Glomerular visceral epithelial cell (primary cell): ENCODE results near the gene TYK2.
A peak's percentile ranks its signal among the peaks of the same experiment; 100 is the strongest.

Source experiments
- DNase-seq: peaks from one replicate; pipeline ENCODE4 v3.0.0-alpha.2; 2016; ENCODE audit errors: extremely low spot score

Gene TYK2

DNA sequence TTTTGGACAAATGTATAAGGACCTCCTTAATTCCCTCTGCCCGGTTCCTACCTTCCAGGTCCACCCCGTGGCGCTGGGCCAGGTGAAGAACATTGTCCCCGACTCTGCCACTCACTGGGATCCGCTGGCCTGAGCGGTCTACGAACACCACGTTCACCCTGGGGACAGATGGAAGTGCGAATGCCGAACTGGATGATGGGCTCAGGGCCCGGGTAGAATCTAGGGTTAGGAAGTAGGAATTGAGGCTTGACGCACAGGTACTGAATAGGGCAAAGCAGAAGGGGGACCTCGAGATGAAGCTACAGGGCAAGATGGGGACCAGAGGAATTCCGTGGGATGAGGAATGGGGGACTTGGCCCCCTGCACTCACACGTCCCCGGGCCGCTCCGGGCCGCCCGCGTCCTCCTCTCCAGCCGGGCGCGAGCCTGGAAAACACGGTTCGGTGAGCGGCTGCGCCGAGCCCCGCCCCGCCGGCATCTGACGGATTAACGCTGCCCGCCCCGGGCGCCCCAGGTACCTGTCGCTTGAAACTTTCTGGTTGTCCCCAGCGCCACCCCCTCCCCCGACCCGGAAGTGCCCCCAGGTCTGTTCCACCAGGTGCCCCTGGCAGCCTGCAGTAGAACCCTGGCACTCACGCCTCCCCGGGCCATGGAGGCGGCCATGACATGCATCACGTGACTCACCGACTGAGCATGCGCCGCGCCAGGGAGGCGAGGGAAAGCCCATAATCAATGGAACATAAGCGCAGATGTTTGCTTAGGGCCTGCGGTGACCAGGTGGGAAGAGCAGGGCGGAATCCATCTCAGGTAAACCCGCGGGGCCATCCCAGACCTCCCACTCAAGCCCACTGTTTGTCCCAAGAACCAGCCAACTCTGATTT lies 64.8 kb downstream of the TYK2 start, which contains the start of gene FDX2:
FDX2 (minus strand) TSS at position 681 of the 880 bp plus-strand sequence; CDS start at position 662, 19 bp downstream.
- DNase-seq, result peak; percentile 85

DNA sequence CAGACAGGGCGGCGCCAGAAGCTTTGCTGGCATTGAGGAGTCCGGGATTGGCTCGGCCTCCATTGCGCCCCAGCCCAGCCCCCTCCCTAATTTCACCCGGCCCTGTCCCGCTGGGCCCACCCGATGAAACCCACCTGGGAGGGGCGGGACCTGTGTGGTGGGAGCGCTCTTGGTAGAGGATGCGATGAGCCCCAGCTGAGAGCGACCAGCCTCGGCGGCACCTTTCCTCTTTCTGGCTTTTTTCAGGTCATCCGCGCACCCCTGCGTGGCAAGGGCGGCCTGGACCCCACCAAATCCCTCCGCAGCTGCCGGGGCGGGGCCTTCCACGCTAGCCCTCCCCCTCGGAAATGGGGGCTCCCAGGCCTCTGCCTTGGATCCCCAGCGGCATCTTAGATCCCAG lies 70.9 kb downstream of the TYK2 start, which contains the start of gene ZGLP1:
ZGLP1 (minus strand) TSS at position 393 of the 400 bp plus-strand sequence.
- DNase-seq, result no peak

DNA sequence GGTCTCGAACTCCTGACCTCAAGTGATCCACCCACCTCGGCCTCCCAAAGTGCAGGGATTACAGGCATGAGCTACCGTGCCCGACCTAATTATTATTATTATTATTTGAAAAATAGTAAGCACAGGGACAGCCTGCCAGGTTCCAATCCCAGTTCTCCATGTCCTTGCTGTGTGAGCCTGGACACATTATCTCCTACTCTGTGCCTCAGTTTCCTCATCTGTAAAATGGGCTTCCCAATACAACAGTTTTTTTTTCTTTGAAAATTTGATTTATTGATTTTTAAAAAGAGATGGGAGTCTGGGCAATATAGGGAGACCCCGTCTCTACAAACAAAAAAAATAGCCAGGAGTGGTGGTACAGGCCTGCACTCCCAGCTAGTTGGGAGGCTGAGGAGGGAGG lies 74.0 kb downstream of the TYK2 start:
- no peak for DNase-seq

DNA sequence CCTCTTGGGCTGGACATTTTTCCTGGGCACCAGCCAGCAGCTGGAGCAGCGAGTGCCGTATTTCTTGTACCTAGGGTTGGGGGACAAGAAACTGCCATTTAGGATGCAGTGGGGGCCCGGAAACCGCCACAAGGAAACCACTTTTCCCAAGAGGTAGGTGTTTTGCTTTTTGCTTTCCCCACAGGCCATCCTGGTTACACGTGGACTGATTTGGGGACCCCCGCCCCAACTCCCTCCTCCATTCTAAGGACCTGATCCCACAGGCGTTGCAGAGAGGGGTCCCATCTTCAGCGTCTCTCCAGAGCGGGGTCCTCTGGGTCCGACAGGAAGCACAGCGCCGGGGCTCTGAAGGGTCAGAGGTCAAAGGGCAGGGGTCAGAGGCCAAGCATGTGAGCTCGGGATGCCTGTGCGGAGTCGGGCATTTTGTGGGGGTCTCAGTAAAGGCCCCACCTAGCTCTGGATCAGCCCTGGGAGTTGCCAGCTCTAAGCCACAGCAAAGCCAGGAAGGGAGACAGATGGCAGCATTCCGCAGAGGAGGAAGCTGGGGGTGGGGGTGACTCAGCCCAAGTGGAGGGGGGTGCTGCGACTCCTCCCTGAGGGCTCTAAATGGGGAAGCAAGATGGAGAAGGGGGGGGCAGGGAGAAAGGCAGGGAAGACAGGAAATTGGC lies 75.1 kb downstream of the TYK2 start:
- DNase-seq, result no peak
